Measurements from ENCODE around the gene BAD. TPM values are rescaled to one million over a fixed set of nuclear protein-coding genes. Genes with fewer than 3 reads are reported as not detected.

Gene BAD
- total and polyA plus RNA-seq, 11 donors: 41.5 to 123 (median 58.5) TPM

- no peak for TF ChIP-seq CTCF (IDR thresholded peaks at IDR 0.05)
- TF ChIP-seq POLR2A (IDR thresholded peaks at IDR 0.05): no peak
- peaks cover 2 to 44% (median 33%) of the 10 kb centered on the region in 12 donors for H3K4me1 ChIP-seq
- intact Hi-C loops (cut with DNase I): loop anchor here in 3 of 10 donors (1.0 to 2.0 kb wide), 3 partner anchors 17 to 21 kb away; partner anchors contain the start of genes PLCB3 (in 2 of the 3) and PPP1R14B (in 1 of the 3)
- H3K9me3 ChIP-seq: no peaks in the 10 kb centered on the region
- 26 to 39% (median 36%) methylated on average over 21 to 23 of the region's 23 CpGs for WGBS, 4 donors
- H3K27ac ChIP-seq: peak overlapping the region; percentile 86 to 100 (median 97)
- H3K4me3 ChIP-seq: peak overlapping the region; percentile 63 to 95 (median 79)
- ATAC-seq (peak in 2 of 4 donors; percentile 0), DNase-seq (peak in 4 of 5 donors; percentile 68 to 76 (median 71))
- H3K27me3 ChIP-seq: no peaks in the 10 kb centered on the region
- peaks cover 0 to 38% (median 28%) of the 10 kb centered on the region in 9 donors for H3K36me3 ChIP-seq
These were observed 16.2 kb downstream of the BAD start for GRCh38 chr11:64268025-64268892.

DNA sequence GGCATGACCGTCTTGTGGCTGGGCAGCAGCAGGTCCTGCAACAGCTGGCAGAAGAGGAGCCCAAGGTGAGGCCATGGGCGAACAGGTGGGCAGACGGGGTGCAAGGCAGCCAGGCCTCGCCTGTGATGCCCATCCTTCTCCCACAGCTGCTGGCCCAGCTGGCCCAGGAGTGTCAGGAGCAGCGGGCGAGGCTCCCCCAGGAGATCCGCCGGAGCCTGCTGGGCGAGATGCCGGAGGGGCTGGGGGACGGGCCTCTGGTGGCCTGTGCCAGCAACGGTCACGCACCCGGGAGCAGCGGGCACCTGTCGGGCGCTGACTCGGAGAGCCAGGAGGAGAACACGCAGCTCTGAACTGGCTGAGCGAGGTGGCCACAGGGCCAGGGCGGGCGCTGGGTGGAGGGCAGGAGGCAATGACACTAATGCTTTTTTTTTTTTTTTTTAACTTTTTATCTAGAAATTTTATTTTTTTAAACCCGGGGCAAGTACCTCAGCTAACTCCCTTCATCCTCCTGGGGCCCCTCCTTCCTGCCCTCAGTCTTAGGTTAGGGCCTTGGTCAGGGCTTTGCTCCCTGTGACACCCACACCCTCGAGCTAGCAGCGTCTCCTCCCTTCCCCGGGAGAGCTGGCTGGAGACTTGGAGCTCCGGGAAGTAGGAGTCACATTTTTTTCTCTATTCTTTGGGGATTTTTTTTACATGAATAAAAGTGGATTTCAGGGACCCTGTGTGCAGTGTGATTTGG lies 17.1 kb downstream of the BAD start:
- Histone ChIP-seq H3K27ac (peak overlapping the region; percentile 86 to 100 (median 97)), H3K4me3 (peak overlapping the region in 4 of 12 donors; percentile 77 to 95 (median 82)), H3K9me3 (no peaks in the 10 kb centered on the region), H3K27me3 (no peaks in the 10 kb centered on the region), H3K4me1 (peaks cover 2 to 37% (median 31%) of the 10 kb centered on the region in 12 donors), H3K36me3 (peaks cover 0 to 46% (median 37%) of the 10 kb centered on the region in 9 donors)
- WGBS, 4 donors: 59 to 83% (median 72%) methylated on average over 24 to 27 of the region's 27 CpGs
- TF ChIP-seq POLR2A (IDR thresholded peaks at IDR 0.05) (no peak), CTCF (IDR thresholded peaks at IDR 0.05) (no peak)
- peak in 1 of 5 donors; percentile 54 for DNase-seq
- ATAC-seq: no peak
- intact Hi-C loops (cut with DNase I): no loop called here

- no peak overlapping the region for H3K4me3 ChIP-seq
- no peaks in the 10 kb centered on the region for H3K9me3 ChIP-seq
- peaks cover 0 to 57% (median 47%) of the 10 kb centered on the region in 9 donors for H3K36me3 ChIP-seq
- H3K27me3 ChIP-seq: no peaks in the 10 kb centered on the region
- no peak for DNase-seq
- peak overlapping the region in 2 of 12 donors; percentile 86 to 97 for H3K27ac ChIP-seq
- peaks cover 2 to 27% (median 24%) of the 10 kb centered on the region in 12 donors for H3K4me1 ChIP-seq
- ATAC-seq: no peak
- intact Hi-C loops (cut with DNase I): no loop called here
- no peak for TF ChIP-seq CTCF (IDR thresholded peaks at IDR 0.05)
- no peak for TF ChIP-seq POLR2A (IDR thresholded peaks at IDR 0.05)
- 89 to 94% (median 91%) methylated on average over 15 of the region's 15 CpGs for WGBS, 4 donors
These were observed 18.1 kb downstream of the BAD start for GRCh38 chr11:64266339-64266738.

All from heart left ventricle (tissue), 16 donors.